ENCODE data around the gene ZNF296.

Gene ZNF296

DNA sequence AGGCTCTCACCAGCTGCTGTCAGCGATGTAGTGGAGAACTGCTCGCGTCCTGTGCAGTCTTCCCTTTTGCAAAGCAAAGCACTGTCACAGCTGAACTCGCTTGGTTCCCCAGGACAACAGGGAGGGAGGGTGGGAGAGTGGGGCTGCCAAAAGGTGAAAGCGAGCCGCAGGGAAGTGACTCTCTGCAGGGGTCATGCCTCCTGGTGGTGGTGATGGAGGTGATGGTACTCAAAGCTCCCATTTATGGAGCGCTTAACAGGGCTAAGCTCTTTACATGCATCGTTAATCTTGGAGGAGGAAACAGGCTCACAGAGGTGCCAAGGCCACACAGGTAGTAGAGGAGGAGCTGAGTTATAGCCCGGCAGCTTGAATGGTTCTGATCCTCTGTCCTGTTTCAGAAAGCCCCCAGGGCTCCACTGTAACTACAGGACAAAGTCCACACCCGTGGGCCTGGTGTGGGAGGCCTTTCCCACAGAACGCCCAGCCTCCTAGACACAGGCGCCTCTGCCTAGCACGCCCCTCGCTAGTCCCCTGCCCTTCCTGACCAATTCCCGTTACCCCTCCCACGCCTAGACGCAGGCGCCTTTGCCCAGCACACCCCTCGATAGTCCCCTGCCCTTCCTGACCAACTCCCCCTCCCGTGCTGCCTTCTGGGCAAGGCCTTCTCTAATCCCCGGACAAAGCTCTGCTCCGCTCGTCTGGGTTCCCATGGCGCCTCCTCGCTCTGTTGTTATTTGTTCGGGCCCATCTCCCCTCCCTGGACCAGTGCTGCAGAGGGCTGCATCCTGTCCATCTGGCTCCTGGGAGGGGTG is 27.4 kb upstream of the ZNF296 start:
- DNase-seq (ENCODE audit: low read depth in 2 of 3, low spot score in 1 of 3) = no peak

DNA sequence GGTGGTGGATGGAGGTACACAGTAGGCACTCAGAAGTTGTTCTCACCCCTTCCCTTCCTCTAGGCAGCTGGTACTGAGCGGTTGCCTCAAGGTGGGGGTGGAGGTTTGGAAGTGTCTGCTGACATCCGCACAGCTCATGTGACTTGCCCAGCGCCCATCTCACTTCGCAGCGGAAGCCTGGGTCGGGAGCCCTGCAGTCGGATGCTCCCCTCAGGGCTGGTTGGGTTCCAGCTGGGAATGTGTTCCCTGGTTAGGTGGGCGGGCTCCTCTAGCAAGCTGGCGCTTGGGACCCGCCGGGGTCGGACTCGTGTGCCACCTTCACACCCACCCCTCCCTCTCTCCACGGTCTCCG is 26.9 kb upstream of the ZNF296 start:
- no peak for DNase-seq (ENCODE audit: low read depth in 2 of 3, low spot score in 1 of 3)

DNA sequence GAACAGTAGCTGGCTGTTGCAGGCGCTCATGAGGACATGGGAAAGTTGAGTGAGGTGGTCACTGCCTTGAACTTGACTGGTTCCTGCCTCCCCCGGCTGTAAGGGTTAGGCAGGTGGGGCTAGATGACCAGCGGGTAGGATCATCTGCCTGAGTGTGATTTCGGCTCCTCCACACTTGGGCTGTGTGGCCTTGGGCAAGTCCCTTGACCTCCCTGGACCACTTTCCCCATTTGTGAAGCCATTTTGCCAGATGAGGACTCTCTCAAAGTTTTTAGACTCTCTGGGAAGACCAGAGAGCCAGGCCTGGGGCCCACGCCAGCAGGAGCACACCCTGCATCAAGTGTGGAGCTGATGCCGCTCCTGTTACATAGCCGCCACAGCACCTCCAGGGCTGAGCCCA is 26.2 kb upstream of the ZNF296 start:
- DNase-seq (ENCODE audit: low read depth in 2 of 3, low spot score in 1 of 3) = no peak

DNA sequence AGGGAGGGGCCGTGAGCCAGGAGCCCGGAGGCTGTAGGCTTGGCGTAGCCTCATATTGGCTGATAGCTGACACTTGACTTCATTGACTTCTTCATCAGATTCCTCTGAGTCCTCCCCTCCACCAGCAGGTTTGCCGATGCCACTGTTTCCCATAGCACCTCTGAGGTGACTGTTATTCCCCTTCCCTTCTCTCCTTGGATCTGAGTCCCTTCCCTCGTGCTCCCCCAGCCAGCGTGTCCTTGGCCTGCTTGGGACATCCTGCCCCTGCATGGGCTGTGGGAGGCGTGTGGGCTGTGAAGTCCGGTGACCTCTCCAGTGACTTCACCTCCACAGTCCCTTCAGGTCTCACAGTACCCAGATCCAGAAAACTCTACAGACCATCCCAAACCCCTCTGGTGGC is 25.5 kb upstream of the ZNF296 start:
- no peak for DNase-seq (ENCODE audit: low read depth in 2 of 3, low spot score in 1 of 3)

DNA sequence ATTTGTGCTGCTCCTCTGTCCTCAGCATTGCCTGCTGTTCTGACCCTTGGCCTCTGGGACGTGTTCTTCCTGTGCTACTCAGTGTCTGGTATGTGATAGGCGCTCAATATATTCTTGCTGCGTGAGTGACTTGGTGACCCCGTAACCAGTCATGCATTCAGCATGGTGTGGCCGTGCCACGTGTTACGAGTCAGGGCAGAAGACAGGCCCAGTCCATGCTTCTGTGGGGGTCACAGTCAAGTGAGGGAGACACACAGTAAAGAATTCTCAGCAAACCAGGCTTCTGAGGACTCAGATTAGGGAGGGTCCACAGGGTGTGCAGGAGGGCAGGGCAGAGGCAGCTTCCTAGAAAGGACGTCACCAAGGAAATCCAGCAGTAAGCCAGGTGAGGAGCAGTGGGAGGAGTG is 24.6 kb upstream of the ZNF296 start:
- DNase-seq (ENCODE audit: low read depth in 2 of 3, low spot score in 1 of 3) = no peak

DNA sequence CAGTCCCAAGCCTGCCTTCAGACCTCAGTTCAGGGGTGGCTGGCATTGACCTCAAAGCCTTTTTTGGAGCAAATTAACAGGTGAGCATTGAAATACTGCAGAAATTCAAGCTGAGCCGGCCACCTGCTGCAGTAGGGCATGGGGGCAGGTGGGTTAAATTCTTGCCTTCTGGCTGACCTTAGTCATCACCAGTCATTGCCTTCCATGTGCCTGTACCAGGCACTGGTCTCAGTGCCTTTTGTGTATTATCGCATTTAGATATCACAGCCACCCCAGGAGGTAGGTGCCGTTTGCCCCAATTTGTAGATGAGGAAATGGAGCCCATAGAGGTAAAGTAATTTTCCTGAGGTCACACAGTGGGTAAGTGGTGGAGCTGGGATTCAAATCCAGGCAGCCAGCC is 23.9 kb upstream of the ZNF296 start:
- DNase-seq (ENCODE audit: low read depth in 2 of 3, low spot score in 1 of 3) = no peak

DNA sequence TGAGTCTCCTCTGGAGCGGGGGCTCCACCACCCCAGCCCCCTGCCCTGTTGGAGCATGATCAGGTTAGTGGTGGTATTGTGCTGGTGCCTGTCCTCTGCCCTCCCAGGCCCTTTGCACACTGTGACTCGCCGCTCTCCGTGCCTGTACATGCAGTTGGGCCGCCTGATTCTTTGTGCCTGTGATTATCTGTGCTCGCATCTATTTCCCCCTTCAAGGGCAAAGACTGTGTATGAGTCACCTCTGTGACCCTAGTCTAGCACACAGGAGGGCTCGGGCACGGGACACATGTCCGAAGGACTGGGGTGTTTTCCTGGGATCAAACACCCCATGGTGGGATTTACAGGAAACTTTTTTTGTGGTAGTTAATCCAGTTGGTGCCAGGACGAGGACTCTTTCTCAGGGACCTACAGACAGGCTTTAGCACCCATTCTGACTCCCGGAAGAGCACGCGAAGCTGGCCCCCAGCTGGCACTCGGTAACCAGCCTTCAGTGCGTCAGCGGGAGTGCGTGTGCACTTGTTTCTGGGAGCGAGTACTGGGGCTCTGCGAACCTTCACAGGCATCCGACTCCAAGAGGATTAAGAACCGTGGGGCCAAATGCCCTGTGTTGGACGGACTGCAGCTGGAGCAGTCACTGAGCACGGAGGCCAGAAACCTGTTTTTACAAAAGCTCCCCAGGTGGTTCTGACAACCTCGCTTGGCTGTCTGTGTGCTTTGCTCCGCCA is 23.4 kb upstream of the ZNF296 start:
- DNase-seq (ENCODE audit: low read depth in 2 of 3, low spot score in 1 of 3) = no peak

DNA sequence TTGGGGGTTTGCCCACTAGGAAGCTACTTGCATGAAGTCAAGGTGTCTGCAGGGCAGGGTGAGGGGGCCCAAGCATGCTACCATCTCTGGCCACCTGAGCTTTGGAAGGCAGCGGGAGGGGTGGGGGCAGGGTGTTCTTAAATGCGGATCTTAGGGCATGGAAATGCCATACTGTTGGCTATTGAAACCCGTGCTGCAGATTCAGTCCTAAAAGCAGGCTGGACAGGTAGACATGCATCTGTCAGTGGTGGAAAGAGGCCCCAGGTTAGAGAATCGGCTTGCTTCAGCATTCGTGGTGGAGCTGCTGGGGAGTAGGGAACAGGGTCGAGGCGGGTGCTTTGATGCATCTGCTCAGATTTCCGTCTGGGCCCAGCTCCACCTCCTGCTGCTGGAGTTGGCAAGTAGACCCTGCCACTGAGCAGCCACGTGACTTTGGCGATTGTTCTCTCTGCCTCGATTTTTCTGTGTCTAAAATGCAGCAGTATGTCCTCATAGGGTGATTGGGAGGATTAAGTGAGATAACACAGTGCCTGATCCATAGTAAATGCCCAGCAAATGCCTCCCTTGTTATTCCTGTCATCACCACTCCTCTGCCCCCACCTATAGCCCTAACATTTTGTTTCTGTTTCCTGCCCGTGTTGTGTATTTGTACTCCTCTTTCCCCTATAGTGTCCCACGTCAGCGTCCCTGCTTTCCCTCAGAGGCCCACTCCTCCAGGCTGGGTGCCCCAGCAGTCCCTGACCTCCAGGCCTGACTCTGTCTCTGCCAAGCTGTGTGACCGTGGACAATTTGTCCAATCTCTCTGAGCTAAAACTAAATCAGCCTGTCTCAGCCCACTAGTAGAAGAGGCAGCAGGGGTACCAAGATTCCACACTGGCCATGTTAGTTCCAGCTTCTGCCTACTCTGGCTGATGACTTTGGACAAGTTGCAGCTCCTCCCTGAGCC is 22.5 kb upstream of the ZNF296 start:
- DNase-seq (ENCODE audit: low read depth in 2 of 3, low spot score in 1 of 3) = no peak

DNA sequence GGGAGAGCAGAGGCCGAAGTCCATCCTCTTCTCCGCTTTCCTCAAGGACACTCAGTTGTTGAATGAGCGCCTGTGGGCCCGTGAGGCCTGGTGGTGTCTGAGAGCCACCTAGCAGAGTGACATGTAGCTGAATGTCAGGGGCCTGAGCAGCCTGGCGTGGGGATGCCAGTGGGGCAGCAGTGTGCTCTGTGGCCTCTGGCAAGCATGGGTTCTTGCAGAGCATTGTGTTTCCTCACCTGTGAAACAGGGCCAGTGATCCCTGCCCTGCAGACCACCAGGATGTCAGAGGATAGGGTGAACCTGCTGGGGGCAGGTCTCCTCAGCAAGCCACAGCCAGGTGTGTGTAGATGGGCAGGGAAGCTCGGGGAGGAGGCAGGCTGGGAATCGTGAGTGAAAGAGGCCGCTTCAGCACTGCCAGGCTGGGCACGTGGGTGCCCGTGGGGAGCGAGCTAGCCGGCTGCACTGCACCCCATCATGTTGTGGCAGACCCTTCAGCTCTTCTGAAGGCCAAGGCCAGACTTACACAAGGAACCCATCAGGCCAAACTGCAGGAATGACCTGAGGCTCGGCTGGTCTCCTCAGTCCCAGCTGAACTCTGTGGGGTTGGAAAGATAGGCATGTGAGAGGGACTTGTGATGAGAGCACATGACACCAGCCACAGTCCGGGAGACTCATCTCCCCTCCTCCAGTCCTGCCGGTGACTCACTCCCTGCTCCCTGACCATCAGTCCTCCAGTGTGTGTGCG is 21.7 kb upstream of the ZNF296 start:
- no peak for DNase-seq (ENCODE audit: low read depth in 2 of 3, low spot score in 1 of 3)

DNA sequence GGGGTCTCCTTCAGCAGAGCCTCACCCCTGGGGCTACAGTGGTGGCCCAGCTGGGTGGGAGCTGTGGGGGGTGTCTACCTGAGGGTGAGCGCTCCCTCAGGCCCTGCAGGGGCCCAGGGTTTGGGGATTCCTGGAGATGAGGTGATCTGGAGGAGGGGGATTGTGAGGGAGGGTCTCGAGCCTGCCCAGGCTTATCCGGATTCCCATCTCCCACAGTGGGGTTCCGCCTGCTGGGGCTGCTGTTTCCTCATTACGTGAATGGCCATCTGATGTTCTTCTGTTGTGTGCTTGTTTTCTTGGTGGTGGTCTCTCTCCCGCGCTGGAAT is 21.1 kb upstream of the ZNF296 start:
- DNase-seq (ENCODE audit: low read depth in 2 of 3, low spot score in 1 of 3) = no peak

DNA sequence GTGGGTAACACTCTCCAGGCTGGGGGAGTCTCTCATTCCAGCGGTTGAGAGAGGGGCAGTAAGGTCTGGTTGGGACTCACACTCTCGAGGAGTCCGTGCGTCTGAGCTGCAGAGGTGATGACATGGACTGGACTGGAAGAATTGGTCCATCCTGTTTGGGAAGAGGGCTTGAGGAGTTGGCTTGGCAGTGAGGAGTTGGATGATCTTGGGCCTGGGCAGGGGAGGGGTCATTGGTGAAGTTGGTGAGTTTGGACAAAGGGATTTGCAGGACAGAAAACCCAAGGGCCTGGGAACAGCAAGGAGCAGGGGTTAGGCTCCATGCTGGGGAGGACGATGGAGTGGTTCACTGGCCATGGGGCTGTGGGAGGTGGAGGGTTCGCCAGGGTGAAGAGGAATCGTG is 20.4 kb upstream of the ZNF296 start:
- no peak for DNase-seq (ENCODE audit: low read depth in 2 of 3, low spot score in 1 of 3)

DNA sequence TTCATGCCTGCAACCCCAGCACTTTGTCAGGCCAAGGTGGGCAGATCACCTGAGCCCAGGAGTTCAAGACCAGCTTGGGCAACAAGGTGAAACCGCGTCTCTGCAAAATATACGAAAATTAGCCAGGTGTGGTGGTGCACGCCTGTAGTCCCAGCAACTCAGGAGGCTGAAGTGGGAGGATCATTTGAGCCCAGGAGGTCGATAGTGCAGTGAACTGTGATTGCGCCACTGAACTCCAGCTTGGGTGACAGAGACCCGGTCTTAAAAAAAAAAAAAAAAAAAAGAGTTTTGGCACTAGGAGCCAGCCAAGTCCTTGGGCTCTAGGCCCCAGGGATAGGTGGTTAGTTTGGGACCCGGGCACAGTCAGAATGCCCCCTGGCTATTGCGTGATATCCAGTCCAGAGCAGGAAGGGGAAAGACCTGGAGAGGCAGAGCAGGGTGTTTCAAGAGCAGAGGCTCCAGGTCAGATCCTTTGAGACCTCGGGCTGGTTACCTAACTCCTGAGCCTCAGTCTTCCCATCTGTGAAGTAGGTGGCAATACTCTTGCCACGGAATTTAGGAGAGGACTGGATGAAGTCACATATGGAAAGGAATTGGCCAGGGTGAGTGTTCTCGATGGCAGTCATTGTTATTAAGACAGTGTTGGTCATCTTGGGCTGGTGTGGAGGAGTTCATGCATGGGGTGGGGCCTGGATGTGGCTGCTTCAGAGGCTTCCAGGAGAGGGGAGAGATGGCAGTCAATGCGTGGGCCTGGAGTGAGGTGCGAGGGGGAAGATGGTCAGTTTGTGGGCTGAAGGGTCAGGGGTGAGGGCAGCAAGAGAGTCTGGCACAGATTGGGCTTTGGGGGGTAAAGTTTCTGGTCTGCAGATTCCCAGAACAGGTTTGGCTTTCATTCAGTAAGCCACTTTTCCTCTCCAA is 19.5 kb upstream of the ZNF296 start:
- DNase-seq (ENCODE audit: low read depth in 2 of 3, low spot score in 1 of 3) = no peak

DNA sequence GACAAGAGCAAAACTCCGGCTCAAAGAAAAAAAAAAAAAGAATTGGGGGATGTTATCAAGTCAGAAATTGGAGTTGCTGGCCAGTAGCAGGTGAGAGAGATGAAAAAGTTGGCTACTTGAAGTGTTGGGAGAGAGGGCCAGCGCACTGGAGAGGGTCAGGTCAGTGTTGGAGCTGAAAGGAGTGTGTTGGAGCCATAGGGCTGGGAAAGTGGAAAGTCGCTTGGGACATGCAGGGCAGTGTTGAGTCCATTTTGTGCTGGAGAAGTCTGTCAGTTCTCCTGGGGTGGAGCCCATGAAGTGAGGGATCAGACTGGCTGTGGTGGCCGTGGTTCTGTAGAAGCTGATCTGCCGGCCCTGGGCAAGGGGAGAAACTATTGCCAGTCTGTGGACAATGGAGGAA is 18.4 kb upstream of the ZNF296 start:
- DNase-seq (ENCODE audit: low read depth in 2 of 3, low spot score in 1 of 3) = no peak

DNA sequence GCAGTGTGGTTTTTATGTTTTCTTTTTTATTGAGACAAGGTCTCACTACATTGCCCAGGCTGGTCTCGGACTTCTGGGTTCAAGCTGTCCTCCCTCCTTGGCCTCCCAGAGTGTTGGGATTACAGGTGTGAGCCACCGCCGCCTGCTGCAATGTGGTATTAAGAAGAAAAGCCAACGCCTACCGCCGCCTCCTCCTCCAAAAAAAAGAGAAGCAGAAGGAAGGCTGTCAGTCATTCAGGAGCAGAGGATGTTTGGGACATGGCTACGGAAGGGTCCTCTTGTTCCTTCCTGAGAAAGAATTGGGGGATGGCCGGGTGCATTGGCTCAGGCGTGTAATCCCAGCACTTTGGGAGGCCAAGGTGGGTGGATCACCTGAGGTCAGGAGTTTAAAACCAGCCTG is 17.9 kb upstream of the ZNF296 start:
- no peak for DNase-seq (ENCODE audit: low read depth in 2 of 3, low spot score in 1 of 3)

DNA sequence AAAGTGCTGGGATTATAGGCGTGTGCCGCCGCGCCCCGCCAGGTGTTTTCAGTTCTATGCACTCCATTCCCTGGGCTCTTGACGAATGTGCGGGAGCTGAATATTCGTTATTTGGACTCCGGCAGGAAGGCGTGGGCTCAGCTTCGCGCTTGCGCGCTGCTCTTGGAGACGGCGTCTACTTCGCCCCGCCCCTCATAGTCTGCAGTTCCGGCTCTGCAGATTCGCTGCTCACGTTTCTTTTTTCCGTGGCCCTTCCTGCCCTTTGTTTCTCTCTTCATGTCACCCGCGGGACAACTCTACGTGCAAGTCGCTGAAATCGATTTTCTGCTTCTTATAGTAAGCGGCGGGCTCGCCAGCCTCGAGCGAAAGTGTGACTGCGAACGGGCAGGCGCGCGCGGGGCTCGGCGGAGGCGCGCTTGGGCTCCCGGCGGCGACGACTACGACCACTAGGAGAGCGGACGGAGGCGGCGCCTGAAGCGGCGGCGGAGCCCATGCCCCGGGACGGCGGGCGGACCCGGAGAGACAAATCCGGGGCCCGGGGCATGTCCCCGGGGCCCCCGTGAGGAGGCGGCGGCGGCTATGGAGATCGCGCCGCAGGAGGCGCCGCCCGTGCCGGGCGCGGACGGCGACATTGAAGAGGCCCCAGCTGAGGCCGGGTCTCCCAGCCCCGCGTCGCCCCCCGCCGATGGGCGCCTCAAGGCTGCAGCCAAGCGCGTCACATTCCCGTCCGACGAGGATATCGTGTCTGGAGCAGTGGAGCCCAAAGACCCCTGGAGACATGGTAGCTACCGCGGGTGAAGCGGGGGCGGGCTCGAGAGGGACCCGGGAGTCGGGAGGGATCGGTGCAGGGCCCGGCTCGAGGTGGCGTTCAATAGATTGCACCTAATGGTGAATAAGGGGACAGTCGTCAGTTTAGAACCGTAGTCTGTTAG is 16.7 kb upstream of the ZNF296 start, which contains the start of gene PPP1R37:
PPP1R37 (plus strand) TSS at position 433 of the 932 bp plus-strand sequence; CDS start at position 580, 147 bp downstream.
- peak; percentile 83 to 89 (median 87) for DNase-seq (ENCODE audit: low read depth in 2 of 3, low spot score in 1 of 3)

DNA sequence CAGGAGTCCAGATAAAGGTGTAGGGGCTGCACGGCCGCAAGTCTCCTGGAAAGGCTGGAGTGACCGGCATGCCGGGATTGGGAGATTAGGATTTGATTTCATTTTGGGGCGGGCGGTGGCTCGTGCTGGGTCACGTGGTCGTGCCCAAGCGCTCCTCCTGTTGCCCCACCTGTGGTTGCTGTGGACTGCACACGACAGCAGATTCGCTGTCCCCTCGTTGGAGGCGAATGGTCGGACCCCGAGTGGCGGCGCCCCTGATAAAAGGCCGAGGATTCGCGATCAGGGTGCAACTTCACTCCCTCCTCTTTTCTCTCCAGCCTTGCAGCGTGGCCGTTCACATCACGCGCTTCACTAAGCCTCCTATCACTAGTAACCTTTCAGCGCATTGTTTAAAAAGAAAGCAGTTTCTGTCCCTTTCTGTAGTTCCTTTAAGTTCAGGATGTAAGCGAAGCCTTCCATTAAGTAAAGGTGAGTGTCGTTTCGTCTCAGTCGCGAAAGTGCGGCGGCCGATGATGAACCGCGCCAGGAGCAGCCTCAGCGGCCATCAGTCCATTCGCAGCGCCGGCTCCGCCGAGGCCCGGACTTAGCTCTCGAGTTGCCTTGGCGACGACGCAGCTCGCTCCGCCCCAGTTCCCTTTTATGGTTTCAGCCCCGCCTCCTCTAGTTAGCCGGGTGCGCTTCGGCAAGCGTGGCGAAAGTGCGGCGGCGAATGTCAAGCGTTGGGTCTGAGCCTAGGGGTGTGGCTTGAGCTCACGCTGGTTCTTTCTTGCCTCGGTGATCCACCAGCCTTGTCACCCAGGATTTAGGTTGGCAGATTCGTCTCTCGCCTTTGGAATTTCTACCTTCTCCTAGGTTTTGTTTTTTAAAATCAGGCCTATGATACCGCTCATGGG is 15.0 kb upstream of the ZNF296 start:
- DNase-seq (ENCODE audit: low read depth in 2 of 3, low spot score in 1 of 3) = peak; percentile 90 to 99 (median 96)

DNA sequence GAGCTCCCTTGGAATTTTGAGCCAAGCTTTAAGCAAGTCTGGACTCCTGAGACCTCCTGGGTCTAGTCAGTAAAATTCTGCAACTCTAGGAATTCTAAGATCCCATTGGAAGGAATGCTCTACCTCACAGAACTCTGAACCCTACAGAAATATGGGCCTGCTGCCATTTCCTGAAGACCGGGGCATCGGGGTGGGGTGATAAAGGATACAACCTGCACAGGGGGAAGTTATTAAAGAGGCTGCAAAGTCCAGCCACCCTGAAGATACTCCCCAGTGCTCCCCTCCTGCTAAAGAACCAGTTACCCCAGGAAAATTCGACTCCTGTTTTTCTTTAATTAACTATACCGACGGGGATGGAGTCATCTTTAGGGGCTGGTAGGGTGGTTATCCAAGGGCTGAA is 14.3 kb upstream of the ZNF296 start:
- no peak for DNase-seq (ENCODE audit: low read depth in 2 of 3, low spot score in 1 of 3)

DNA sequence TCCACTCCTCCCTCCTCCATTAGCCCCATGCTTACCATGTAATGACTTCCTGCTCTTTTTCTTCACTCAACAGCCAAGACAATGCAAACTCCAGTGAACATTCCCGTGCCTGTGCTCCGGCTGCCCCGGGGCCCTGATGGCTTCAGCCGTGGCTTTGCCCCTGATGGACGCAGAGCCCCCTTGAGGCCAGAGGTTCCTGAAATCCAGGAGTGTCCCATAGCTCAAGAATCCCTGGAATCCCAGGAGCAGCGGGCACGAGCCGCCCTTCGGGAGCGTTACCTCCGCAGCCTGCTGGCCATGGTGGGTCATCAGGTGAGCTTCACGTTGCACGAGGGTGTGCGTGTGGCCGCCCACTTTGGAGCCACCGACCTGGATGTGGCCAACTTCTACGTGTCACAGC is 13.8 kb upstream of the ZNF296 start:
- no peak for DNase-seq (ENCODE audit: low read depth in 2 of 3, low spot score in 1 of 3)
